GM18868 (cell line): Measurements from ENCODE around the gene SLC35E3.

Experiments
- ATAC-seq: cut with Tn5 transposase; IDR thresholded peaks from one replicate; pipeline ENCODE4 v1.9.1; 2021; ENCODE audit warnings: mild to moderate bottlenecking, moderate library complexity; ENCODE audit not compliant: unreplicated experiment

The SLC35E3 gene

GRCh38 chr12:68745904-68746571 is at the start of gene SLC35E3:
Gene SLC35E3, plus strand, starts transcription at chr12:68746176. Its CDS starts 202 bp downstream, at chr12:68746378.
- ATAC-seq = peak; percentile 98

DNA sequence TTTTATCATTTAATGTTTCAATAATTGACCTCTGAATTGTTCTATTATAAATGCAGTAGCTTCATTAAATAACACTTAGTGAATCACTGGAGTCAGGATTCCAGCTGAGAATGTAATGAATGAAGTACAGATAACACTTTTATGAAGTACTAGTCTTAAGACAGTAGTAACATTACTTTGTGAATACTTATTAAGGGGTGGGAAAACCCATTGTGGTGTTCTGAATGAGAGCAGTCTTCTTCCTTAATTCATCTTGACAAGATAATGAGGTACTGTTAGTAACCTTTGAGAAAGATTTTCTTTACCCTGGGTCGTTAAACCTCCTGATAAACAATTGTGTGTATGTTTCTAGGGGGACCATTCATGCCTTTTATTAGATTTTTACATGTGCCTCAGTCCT is 46.5 kb upstream of the SLC35E3 start:
- ATAC-seq = no peak

GRCh38 chr12:68727776-68728175 is 18.2 kb upstream of the SLC35E3 start:
- no peak for ATAC-seq

- ATAC-seq = no peak
These were observed 12.3 kb upstream of the SLC35E3 start for GRCh38 chr12:68733661-68734071.

DNA sequence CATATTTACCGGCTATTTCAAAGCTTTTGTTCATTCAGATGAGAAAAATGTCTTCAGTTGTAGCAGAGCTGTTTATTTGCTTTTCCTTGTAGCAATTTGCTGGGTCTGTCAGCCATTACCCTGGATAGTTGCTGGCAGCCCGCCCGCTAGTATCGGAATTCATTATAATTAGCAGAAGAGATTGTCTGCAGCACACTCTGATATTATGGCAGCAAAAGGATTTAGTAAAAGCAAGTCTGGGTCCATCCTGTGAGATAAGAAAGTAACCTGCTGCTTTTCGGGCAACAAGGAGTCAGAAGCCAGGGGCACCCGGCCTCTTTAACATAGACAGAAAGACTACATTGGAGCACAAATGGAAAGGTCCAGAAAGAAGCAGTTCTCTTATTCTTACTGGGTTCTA is 6.1 kb upstream of the SLC35E3 start:
- no peak for ATAC-seq

GRCh38 chr12:68743356-68743755 is 2.6 kb upstream of the SLC35E3 start:
- ATAC-seq = no peak

- ATAC-seq = no peak
These were observed 536 bp upstream of the SLC35E3 start for GRCh38 chr12:68745376-68745903.

DNA sequence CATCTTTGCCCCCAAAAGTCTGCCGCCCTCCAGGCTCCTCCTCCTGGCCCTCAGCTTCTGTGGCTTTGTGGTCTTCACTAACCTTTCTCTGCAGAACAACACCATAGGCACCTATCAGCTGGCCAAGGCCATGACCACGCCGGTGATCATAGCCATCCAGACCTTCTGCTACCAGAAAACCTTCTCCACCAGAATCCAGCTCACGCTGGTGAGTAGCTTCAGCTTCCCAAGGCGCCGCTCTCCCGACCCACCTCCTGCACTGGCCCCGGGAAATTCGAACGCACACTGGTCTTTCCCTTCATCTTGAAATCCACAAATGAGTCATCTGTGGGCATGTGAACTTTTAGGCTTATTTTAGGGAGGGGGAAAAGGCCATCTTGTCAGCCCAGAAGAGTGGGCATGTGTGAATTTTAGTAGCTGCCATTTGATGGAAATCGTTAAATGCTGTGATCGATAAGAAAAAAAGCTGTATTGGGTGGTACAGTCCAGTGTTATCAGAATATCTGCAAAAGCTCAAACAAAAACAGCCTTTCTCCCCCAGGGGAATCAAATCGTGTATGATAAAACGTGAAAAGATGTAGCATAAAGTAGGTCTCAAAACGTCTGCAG is 700 bp downstream of the SLC35E3 start:
- ATAC-seq = peak; percentile 34

DNA sequence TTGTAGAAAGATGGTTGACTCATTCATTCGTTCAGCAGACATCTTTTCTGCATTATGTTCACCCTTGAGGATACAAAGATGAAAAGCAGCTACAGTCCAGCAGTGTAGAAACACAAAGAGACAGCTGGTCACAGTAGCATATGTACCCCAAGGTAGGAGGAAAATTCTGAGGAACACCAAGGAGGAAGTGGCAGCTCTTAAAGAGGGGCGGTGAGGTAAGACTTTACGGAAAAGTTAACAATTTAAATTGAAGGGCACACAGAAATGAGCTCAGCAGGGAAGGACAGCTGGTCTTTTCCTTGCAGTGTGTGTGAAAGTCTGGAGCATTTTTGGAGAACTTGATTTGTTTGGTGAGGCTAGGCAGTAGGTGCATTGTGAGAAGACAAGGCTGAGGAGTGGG is 3.5 kb downstream of the SLC35E3 start:
- ATAC-seq = no peak

DNA sequence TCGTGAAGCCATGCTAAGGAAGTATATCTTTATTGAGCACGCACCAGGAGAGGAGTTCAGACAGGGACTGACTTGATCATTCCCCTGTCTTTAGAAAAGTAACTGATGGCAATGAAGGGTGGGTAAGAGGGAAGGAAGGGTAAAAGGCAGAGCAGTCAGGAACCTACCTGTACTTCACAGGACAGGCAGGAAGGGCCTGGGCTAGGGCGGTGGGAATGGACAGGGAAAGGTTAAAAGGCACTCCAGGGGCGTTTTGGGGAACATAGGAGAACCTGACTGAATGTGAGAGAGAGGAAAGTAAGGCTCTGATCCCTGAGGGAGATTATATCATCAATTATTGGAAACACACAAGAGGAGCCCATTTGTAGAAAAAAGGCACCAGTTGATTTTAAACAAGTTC is 3.9 kb downstream of the SLC35E3 start:
- no peak for ATAC-seq

GRCh38 chr12:68750506-68750905 is 4.5 kb downstream of the SLC35E3 start:
- no peak for ATAC-seq

- no peak for ATAC-seq
These were observed 9.7 kb downstream of the SLC35E3 start for GRCh38 chr12:68755536-68756243.

- ATAC-seq = no peak
These were observed 13.9 kb downstream of the SLC35E3 start for GRCh38 chr12:68759852-68760251.

- no peak for ATAC-seq
These were observed 14.9 kb downstream of the SLC35E3 start for GRCh38 chr12:68760806-68761441.

DNA sequence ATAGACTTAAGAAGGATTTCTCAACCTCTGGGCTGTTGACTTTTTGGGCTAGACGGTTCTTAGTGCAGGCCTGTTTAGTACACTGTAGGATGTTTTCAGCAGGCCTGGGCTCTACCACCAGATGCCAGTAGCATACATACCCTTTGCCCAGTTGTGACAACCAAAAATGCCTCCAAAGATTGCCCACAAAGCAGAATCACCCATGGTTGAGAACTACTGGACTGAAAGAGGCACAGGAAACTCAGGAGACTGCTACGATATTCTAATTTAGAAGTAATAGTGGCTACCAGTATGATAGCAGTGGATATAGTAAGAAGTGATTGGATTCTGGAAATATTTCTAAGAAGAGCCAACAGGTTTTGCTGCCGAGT is 15.5 kb downstream of the SLC35E3 start:
- no peak for ATAC-seq

DNA sequence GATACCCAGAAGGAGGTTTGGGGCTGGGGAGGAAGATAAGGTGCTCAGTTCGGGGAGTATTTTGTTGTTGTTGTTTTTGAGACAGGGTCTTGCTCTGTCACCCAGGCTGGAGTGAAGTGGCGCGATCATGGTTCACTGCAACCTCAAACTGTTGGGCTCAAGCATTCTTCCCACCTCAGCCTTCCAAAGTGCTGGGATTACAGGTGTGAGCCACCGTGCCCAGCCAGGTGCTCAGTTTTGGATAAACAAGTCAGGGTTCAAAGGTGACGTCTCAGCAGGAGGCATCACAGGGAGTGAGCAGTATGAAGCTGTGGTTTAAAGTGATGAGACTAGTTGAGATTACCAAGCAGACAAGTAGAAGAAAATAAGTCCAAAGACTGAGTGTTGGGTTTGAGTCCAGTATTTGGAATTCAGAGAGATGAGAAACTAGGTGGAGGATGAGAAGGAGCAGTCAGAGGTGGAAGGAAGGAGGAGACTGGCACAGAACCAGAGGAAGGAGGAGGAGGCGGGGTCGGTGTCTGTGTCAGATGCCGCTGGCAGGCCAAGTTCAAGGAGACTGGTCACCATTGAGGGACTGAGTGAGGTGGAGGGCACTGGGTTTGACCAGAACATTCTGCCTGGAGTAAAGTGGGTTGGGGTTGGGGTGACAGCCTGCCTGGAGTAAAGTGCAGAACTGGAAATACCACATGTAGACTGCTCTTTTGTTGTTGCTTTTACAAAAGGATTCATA is 16.1 kb downstream of the SLC35E3 start:
- ATAC-seq = no peak

DNA sequence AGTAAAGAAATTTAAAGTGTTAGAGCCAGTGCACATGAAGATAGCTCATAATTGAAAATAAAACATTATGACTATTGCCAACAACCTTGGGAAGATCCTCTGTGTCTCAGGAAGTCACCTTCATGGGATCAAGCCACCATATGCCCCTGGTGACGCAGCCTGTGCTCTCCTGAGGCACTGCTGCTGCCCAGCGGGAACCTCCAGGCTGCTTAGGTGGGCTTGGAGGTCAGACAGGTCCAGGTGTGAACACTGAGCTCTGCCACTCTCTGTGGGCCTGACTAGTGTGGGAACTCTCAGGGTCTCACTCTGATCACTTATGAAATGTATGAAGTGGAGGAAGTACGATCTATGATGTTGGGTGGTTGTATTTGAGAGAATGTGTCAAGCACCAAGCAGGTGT is 16.7 kb downstream of the SLC35E3 start:
- no peak for ATAC-seq

DNA sequence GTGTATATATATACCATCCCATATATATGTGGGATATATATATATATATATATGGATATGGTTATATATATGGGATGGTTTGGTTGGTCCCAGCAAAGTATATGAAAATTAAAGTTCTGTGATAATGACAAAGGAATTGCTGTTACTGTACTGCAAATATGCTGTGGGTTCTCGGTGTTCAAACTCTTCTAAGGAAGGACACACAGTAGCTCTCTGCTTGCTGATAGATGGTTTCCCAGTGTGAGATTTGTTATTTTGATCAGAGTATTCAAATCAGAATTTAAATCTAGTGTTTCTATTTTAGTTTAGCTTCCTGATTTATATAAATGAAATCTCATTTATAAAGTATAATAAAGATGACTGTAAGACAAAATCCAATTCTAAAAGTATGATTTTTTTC is 19.7 kb downstream of the SLC35E3 start:
- ATAC-seq = no peak

GRCh38 chr12:68766646-68767045 is 20.7 kb downstream of the SLC35E3 start:
- no peak for ATAC-seq

GRCh38 chr12:68767191-68767590 is 21.2 kb downstream of the SLC35E3 start:
- ATAC-seq = no peak

DNA sequence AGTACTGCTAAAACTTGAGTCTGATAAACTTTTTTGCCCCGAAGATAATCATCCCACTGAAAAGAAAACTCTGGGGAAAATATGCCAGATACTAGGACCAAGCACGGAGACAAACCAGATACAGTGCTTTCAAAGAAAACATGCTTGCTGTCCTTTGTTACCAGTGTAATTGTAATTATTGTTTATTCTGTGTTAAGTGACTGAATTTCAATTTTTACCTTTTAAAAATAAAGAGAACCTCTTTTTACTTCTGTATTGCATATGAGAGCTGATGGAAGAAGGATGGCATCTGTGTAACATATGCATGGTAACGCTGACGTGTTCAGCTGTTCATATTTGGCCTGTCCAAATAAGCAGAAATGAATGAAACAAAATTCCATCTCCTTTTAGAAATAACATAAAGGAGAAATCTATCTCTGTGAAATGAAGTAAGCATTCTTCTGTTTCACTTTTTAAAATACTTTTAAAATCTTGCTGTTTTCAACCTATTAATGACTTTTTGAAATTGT is 22.5 kb downstream of the SLC35E3 start:
- ATAC-seq = no peak
